Vagina (tissue), 2 donors: ENCODE results near the gene TLE5.

ENCODE experiments used
- POLR2A ChIP-seq, 2 donors: fragments of 450-650 bp; IDR thresholded peaks; one replicate each; pipeline ENCODE4 v1.6.1; 2017; ENCODE audit warnings: antibody characterized with exemption in 2 of 2, mild to moderate bottlenecking in 2 of 2, moderate library complexity in 2 of 2
- TF ChIP-seq, protein P1 (sequence below), 3 experiments: fragments of 450-650 bp in 2 of 3; fragments of 200-600 bp in 1 of 3; sonication (generic) in 1 of 3; IDR thresholded peaks; one replicate each; pipeline ENCODE4 v1.5.1; 2017 to 2019; ENCODE audit warnings: antibody characterized with exemption in 3 of 3, mild to moderate bottlenecking in 2 of 3, moderate library complexity in 2 of 3

DNA sequence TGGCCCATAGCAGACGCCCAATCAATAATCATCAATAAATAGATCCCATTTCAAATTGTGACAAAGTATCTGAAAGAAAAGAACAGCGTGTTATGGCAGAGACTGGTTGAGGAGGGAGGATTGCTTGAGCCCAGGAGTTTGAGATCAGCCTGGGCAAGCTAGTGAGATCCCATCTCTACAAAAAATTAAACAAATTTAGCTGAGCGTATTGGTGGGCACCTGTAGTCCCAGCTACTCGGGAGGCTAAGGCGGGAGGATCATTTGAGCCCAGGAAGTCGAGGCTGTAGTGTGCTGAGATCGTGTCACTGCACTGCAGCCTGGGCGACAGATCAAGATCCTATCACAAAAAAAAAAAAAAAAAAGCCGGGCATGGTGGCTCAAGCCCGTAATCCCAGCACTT, 25.5 kb upstream of the TLE5 start:
- TF ChIP-seq, protein P1, sequence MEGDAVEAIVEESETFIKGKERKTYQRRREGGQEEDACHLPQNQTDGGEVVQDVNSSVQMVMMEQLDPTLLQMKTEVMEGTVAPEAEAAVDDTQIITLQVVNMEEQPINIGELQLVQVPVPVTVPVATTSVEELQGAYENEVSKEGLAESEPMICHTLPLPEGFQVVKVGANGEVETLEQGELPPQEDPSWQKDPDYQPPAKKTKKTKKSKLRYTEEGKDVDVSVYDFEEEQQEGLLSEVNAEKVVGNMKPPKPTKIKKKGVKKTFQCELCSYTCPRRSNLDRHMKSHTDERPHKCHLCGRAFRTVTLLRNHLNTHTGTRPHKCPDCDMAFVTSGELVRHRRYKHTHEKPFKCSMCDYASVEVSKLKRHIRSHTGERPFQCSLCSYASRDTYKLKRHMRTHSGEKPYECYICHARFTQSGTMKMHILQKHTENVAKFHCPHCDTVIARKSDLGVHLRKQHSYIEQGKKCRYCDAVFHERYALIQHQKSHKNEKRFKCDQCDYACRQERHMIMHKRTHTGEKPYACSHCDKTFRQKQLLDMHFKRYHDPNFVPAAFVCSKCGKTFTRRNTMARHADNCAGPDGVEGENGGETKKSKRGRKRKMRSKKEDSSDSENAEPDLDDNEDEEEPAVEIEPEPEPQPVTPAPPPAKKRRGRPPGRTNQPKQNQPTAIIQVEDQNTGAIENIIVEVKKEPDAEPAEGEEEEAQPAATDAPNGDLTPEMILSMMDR (IDR thresholded peaks at IDR 0.05): no peak
- TF ChIP-seq POLR2A (IDR thresholded peaks at IDR 0.05): no peak
